ENCODE data around the gene OTOP2.

DNA sequence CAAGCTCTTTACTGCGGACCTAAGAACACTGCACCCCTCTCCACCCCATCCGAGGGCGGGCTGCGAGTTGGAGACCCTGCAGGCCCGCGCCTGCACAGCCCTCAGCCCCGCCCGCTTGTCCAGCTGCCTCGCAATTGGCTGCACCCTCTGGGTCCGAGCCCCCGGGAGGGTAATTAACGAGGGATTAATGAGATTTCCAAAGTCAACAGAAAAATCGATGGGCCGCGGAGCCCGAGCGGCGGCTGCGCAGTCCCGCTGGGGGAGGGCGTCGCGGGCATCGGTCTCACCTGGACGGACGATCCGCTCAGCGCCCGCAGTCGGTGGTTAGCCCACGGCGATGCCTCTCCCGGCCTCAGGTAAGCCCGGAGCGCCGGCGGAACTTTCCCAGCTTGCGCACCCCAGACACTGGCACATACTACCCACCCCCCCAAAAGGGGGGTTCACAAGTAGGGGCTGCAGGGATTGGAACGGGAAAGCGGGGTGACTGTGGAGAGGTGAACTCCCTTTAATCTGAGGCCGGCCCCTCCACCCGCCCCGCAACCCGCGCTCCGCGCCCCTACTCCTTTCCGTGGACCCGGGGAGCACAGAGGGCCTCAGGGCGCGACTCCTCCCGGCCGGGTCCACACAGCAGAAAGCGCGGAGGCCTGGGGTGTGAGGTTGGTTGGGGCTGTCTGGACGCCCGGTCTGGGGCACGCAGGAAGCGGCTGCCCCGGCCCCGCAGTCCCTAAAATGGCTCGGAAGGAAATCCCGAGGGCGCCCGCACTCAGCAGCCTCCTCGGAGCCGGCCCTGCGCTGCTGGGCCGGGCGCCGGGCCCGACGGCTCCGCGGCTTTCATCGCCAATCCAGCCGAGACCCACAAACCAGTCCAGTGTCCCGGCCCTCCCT lies 11.8 kb downstream of the OTOP2 start, which contains the start of gene OTOP3:
- TF ChIP-seq, protein P1, sequence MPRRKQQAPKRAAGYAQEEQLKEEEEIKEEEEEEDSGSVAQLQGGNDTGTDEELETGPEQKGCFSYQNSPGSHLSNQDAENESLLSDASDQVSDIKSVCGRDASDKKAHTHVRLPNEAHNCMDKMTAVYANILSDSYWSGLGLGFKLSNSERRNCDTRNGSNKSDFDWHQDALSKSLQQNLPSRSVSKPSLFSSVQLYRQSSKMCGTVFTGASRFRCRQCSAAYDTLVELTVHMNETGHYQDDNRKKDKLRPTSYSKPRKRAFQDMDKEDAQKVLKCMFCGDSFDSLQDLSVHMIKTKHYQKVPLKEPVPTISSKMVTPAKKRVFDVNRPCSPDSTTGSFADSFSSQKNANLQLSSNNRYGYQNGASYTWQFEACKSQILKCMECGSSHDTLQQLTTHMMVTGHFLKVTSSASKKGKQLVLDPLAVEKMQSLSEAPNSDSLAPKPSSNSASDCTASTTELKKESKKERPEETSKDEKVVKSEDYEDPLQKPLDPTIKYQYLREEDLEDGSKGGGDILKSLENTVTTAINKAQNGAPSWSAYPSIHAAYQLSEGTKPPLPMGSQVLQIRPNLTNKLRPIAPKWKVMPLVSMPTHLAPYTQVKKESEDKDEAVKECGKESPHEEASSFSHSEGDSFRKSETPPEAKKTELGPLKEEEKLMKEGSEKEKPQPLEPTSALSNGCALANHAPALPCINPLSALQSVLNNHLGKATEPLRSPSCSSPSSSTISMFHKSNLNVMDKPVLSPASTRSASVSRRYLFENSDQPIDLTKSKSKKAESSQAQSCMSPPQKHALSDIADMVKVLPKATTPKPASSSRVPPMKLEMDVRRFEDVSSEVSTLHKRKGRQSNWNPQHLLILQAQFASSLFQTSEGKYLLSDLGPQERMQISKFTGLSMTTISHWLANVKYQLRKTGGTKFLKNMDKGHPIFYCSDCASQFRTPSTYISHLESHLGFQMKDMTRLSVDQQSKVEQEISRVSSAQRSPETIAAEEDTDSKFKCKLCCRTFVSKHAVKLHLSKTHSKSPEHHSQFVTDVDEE (CRISPR knock-in tag; IDR thresholded peaks at IDR 0.05), result no peak
- no peak for TF ChIP-seq ZNF70 (CRISPR knock-in tag; IDR thresholded peaks at IDR 0.05)
- no peak for TF ChIP-seq ZFP30 (CRISPR knock-in tag; IDR thresholded peaks at IDR 0.05)
- TF ChIP-seq ZNF565 (CRISPR knock-in tag; conservative IDR thresholded peaks at IDR 0.05; ENCODE audit: low read depth), result no peak
- TF ChIP-seq ARNTL (CRISPR knock-in tag; IDR thresholded peaks at IDR 0.05; ENCODE audit: borderline replicate concordance, low read depth), result no peak
- TF ChIP-seq ESRRG (CRISPR knock-in tag; IDR thresholded peaks at IDR 0.05), result no peak
- no peak for TF ChIP-seq SNAI2 (CRISPR knock-in tag; IDR thresholded peaks at IDR 0.05)
